HL-60 (cell line): ENCODE results near the gene TSHZ3.

Experiments used
- POLR2AphosphoS5 ChIP-seq: IDR thresholded peaks from 2 replicates; pipeline ENCODE4 v1.6.1; 2012; ENCODE audit warnings: low read depth
- SPI1 ChIP-seq: IDR thresholded peaks from 2 replicates; pipeline ENCODE4 v1.6.1; 2012; ENCODE audit warnings: low read depth, mild to moderate bottlenecking, borderline replicate concordance
- TF ChIP-seq, protein P1 (sequence below): IDR thresholded peaks from one replicate; pipeline ENCODE4 v1.5.1; 2011; ENCODE audit warnings: low read length, control low read depth, inconsistent platforms; ENCODE audit not compliant: insufficient read depth

DNA sequence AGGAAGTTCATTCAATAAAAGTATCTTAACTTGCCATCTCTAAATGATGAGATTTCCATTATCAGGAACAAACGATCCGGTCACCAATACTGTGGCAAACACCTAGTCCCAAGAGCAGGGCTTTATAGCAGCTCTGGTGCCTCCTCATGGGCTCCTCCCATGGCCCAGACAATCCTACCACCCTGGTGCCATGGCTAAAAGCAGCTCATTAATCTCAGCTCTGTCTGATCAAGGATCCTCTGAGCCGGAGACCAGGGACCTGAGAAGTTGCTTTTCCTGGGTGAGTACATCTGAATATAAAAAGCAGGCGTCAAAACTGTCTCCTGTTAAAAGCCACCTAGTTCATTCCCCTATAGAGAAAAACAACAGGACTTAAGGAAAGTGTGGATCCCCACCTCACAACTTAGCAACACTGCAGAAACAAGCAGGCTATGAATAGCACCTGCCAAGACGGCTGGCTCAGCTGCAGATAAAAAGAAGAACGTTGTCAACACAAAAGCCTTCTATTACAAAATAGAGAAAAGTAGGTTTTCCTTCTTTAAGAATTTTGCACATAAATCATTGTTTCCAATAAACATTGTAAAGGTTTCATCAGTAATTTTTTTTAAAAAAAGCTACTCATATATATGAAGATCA lies 30.3 kb downstream of the TSHZ3 start:
- TF ChIP-seq, protein P1, sequence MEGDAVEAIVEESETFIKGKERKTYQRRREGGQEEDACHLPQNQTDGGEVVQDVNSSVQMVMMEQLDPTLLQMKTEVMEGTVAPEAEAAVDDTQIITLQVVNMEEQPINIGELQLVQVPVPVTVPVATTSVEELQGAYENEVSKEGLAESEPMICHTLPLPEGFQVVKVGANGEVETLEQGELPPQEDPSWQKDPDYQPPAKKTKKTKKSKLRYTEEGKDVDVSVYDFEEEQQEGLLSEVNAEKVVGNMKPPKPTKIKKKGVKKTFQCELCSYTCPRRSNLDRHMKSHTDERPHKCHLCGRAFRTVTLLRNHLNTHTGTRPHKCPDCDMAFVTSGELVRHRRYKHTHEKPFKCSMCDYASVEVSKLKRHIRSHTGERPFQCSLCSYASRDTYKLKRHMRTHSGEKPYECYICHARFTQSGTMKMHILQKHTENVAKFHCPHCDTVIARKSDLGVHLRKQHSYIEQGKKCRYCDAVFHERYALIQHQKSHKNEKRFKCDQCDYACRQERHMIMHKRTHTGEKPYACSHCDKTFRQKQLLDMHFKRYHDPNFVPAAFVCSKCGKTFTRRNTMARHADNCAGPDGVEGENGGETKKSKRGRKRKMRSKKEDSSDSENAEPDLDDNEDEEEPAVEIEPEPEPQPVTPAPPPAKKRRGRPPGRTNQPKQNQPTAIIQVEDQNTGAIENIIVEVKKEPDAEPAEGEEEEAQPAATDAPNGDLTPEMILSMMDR: no peak
- TF ChIP-seq SPI1: no peak
- no peak for TF ChIP-seq POLR2AphosphoS5
